GM18502 (cell line): Measurements from ENCODE around the gene MCOLN3.

Source experiments
- ATAC-seq: cut with Tn5 transposase; IDR thresholded peaks from one replicate; pipeline ENCODE4 v1.9.1; 2021; ENCODE audit warnings: mild to moderate bottlenecking; ENCODE audit not compliant: unreplicated experiment, poor library complexity

The MCOLN3 gene, protein sequence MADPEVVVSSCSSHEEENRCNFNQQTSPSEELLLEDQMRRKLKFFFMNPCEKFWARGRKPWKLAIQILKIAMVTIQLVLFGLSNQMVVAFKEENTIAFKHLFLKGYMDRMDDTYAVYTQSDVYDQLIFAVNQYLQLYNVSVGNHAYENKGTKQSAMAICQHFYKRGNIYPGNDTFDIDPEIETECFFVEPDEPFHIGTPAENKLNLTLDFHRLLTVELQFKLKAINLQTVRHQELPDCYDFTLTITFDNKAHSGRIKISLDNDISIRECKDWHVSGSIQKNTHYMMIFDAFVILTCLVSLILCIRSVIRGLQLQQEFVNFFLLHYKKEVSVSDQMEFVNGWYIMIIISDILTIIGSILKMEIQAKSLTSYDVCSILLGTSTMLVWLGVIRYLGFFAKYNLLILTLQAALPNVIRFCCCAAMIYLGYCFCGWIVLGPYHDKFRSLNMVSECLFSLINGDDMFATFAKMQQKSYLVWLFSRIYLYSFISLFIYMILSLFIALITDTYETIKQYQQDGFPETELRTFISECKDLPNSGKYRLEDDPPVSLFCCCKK

DNA sequence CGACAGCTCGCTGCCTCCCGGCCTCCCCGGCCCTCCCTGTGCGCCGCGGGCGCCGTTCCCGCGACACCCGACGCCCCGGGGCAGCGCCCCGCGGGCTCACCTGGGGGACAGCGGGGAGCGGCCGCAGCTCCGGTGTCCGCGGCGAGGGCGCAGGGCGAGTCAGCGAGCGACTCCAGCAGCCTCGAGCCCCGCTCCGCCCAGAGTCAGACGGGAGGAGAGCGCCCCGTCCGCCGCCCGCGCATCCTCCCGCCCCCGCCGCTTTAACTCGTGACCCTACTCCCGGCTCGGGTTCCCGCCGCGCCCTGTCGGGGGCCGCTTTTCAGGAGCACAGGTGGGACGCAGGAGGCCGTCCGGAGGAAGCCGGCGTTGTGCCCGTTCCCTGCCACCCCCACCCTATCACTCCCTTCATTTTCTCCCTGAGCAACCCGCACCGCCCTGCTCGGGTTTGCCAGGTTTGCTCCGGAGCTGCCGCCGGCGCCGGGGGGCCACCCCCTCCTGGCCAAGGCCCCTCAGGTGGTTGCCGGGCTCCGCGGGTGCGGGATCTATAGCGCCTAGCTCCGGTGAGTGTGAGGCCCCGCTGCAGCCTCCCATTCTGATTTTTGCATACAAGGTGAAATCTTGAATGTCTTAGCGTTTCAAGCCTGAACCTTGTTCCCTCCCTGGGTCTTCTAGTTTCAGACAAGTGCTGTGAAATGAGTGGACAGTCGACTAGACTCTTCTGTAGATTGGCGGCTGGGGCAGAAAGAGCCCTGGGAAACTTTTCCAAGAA lies at the start of gene MCOLN3:
Gene MCOLN3, minus strand, starts transcription at position 205 of the 769 bp plus-strand sequence. CDS start 3,140 bp downstream, outside the sequence.
- peak; percentile 78 for ATAC-seq

DNA sequence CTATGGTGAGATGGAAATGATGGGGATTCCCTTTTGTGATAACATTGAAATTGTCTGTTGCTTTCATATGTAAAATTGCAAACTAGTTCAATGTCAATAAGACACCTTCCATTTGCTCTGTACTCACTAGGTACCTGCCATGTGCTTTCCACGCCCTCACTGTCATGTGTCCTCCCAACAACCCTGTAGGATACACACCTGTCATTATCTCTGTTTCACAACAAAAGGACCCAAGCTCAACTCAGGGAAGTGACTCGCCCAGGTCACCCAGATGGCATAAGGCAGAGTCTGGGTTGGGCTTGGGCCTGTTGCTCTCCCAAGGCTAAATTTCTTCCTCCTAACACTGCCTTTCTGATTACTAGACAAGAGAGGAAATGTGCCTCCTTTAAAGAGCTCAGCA lies 45.3 kb upstream of the MCOLN3 start:
- no peak for ATAC-seq

DNA sequence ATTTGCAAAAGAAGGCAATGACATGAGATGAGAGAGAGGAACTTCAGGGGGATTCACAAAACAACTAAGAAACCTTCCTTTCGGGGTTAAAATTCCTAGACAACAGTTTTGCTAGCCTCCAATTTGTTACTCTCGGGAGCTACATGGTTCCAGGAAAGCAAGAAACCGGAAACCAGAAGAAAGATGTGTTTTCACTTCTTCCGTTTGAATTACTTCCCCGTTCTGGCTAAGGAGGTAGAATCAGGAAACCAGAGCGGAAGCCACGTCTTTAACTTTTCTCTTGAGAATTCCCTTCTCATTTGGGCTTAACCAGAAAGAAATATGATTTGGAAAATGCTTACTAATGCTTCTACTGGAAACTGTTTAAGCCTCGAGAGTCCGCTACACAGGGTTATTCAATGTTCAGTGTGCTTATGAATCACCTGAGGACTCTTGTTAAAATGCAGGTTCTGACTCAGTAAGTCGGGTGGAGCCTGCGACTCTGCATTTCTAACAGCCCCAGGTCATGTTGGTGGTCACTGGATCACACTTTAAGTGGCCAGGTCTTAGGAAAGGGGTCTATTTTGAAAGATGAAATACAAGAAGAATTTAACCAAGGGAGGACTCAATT lies 43.5 kb upstream of the MCOLN3 start:
- peak; percentile 46 for ATAC-seq

DNA sequence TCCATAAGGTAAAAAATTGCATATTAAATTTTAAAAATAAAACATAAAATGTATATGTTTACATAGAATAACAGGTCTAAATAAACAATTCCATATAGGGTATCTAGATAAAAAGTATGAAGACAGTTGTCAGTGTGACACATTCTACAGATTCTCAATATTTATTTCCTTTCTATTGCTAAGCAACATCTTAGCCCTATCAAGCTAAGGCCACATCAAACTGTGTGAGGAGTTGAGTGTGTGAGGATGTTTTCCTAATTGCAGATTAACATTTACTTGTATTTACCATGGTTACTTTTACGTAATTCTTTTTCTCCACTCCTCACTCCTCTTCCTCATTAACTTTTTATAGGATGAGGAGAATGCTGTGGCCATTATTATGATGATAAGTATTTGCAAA lies 41.9 kb upstream of the MCOLN3 start:
- no peak for ATAC-seq

DNA sequence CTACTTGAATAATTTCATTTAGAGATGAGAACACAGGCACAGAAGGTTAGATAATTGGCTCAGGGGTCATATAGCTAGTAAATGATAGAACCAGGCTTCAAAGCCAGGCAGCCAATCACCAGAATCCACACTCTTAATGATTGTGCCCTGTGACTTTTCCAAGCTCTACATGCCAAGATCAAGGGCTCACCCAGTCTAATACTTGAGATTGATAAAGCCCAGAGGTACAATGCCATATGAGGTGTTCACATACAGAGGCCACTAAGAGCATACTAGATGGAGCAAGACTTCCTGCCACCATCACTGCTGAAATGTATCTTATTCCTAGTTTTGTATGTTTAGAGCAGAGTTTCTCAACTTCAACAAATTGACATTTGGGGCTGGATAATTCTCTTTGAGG lies 40.9 kb upstream of the MCOLN3 start:
- no peak for ATAC-seq

DNA sequence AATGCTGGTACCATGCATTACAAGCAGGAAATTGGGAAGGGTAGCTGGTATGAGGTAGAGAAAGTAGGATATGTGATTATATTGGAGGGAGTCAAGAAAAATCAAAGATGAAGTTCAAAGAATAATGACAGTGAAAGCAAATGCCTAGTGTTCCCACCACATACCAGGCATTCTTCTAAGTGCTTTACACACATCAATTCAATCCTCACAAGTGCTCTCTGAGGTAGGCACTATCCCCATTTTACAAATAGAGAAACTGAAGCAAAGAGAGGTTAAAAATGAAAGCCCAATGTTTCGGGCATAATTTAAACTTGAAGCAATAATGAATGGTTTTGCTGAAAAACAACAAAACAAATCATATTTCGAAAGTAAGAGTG lies 40.1 kb upstream of the MCOLN3 start:
- ATAC-seq = no peak

DNA sequence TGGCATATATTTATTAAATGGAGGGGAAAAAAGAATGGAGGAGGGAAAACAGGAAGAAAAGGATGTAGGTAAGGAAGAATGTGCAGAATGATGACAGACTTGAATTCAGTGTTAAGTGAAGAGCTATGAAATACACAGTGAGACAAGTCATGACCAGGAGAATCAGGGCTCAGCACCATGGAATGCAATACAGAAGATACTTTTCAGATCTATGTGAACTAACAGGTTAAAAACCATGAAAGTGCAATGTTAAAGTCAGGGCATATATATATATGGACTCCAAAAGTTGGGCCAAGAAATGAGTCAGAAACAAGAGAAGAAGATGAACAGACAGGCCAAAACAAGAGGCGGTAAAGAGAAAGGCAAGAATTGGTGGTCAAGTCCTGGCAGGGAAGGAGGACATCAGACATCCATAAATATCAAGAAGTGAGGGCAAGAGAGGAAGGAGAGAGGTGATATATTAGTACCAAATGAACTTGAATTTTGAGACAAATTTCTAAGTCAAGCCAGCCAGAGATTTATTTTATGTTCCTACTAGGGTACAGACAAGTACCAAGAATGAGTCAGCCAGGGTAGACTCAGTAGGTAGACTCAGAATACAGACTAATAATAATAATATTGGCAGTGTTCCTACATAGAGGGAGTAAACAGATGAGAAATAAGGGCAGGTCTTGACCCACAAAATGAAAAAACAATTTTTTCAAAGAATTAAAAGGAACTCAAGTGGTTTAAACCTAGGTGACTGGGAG lies 39.5 kb upstream of the MCOLN3 start:
- ATAC-seq = no peak

DNA sequence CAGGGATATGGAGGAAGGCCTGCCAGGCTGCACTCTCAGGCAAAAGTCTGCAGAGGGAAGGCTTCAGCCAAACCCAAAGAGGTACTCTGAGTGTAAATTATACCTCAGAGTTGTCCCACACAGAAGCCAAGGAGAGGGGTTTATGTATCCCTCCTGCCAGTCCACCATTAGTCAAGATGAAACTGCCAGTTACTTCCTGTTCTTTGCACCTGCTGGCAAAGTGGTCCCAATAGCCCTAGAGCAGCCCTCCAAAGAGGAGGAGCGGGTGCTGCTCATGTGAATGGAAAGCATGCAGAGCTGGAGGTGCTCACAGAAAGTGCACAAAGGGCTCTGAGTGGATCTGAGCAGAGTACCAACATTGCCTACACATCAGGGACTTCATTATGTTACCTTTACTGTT lies 37.1 kb upstream of the MCOLN3 start:
- ATAC-seq = no peak

DNA sequence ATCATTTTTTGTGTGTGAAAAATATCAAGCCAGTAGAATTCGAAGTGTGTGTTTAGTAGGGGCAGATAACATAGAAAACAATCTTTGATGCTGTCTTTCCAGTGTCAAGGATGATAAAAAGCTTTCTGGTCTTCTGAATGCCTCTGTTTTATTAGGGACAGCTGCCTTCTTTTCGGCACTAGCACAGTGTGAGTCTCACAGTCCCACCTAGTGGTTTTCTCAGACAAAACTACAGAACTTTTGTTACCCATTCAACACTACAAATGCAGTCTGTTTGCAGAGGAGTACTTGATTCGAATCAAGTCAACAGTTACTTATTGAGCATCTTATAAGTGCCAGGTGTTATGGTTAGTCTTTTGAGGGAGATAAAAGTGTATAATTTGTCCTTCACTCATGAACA lies 30.6 kb upstream of the MCOLN3 start:
- no peak for ATAC-seq

DNA sequence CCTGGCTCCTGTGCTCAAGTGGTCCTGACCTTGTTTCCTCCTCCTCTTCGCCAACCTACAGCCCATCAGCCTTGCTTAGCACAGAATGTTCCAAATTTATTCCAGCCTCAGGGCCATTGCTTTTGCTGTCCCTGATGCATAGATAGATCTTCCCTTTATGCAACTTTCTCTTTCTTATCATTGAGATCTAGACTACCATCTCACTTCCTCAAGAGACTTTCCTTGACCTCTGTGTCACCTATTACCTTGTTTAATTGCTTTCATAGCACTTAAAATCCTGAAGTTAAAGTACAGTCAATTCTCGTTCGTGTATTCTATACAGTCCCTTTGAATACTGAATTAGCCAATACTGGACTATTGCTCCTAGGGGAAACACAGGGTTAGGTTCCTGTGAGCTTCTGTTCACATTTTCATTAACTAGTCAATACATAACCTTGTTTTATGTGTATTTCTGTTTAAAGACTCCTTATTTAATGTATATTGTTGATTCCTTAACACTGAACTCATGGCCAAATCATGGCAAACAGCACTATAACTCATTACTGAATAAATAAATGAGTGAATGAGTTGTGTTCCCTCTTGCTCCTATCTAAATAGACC lies 26.2 kb upstream of the MCOLN3 start:
- no peak for ATAC-seq

DNA sequence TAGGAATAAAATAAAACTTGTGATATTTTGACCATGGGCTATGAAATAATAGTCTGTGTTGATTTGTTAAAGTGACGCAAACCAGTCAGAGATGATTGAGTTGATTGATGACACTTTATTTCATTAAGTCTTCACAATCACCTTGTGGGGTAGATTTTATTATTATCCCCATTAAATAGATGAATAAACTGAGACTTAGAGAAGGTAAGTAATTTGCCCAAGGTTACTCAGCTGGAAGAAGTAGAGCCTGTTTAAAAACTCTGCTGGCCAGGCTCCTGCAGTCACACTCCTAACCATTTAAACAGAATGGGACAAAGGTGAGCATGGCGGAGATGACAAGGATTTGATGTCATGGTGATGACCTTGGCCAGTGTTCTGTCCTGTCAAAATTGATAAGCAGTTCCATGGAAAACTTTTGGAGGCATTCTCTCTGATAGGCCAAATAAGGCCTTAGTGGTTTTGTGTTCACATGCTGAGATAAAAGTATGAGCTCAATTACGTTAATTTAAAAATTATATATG lies 22.7 kb upstream of the MCOLN3 start:
- no peak for ATAC-seq

DNA sequence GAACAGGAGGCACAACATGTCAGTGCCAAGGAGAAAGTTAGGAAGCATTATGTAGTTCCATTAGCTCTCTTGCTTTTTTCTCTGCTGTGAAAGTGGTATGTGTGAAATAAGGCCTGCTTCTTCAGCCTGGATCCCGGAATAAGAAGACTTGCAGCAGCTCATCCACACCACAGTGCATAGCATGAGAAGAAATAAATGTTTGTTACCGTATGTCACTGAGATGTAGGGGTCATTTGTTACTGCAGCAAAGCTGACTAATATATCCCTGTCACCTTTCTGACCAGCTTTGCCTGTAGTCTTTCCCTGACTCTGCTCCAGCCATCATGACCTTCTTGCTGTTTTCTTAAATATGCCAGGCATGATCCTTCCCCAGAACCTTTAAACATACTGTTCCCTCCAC lies 20.5 kb upstream of the MCOLN3 start:
- ATAC-seq = no peak

DNA sequence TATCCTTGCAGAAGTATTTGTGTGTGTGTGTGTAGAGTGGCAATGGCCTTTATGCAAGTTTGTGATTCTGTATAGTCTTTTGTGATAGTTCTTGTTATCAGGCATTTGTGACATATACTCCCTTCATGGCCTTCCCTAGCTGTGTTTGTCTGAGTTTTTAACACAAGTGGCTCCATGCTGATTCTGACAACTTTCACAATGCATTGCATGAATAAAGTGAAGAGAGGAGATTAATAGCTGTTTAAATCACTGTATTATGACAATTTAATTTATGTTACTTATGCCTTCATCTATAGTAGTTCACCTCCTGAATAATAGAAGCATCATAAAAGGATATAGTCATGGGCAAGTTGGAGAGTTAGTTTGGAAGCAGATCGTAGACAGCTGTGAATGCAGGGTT lies 17.2 kb upstream of the MCOLN3 start:
- ATAC-seq = no peak

DNA sequence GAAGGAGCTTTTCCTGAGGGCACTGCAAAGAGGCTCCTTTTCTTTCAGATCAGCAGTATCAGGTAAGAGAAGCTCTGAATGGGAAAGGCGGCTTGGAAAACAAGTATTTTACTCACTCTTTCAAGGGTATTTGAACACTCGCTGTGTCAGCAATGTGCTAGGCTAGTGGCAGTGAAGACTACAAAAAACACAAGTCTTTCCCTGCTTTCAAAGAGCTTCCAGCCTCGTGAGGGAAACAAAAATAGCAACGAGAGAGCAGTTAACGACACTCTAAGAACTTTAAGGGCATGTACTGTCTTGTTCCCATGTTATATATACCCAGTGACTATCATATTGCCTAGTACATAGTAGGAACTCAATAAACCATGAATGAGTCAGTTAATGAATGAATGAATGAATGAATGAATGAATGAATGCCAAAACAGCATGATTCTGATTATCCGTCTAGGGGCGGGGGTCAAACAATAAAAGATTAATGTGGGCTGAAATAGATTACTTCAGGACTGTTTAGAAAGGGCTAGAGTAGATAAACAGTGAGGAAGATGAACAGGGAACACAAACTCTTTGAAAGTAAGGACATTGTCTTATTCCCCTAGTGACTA lies 14.2 kb upstream of the MCOLN3 start:
- ATAC-seq = peak; percentile 12

DNA sequence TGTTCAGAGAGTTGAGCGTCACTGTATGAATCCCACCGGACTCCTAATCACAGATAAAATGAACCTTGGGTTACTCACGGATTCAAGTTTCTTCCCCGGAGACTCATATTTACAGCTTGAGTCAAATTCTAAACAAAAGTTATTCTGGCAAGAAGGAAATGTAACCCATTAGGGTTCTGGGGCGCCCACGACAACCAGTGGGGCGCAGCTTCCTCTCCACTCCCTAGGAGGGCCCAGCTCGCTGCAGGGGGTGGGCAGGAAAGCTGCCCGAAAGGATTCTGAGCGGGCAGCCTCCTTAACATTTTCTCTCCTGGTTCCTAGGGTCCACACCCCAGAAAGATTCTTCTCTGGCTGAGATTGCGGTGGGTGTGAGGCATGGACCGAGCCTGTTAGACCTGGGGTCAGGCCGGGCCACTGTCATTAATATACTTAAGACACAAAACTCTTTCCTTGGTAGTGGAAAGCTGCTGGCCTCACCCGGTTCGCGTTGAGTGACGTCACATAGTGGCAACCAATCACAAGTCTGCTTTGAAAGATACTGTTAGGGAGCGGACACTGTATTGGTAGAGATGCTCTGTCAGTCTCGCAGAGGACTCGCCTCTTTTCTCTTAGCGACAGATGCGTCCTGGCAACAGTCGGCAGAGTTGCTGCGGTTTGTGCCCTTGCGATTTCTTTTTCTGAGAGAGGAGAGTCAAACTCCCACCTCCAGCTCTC lies 13.6 kb upstream of the MCOLN3 start:
- peak; percentile 100 for ATAC-seq

DNA sequence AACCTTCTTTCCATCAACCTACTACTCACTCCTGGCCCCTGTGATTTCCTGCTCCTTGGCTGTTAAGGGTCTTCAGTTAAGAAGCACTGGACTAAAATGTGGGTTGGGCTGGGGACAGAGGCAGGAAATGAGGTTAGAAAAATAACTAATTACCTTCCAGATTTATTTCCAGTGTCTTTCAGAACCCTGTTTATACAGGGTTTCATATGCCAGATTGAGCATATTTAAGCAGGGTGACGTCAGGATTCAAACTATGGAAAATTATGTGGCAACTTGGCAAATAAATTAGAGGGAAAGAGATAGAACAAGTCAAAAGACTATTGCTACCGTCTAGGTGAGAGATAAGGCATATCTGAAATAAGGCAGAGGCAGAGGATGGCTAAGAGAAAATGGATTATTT lies 11.7 kb upstream of the MCOLN3 start:
- no peak for ATAC-seq

DNA sequence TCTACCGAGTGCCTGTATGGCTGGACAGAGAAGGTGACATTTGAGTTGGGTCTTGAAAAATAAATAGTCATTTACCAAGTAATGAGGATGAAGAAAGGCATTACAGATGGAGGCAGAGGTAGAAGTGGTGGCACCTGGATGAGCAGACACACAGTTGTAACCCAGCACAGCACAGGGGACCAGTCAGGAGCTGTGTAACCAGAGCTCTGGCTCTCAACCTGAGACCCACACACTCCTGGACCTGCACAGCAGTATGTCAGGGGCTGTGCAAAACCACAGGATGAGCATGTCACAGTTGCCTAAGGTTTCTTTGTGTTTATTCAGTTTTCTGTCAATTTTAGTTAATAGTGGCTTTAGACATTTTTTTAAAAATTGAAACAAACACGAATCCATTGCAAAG lies 11.3 kb upstream of the MCOLN3 start:
- ATAC-seq = no peak

DNA sequence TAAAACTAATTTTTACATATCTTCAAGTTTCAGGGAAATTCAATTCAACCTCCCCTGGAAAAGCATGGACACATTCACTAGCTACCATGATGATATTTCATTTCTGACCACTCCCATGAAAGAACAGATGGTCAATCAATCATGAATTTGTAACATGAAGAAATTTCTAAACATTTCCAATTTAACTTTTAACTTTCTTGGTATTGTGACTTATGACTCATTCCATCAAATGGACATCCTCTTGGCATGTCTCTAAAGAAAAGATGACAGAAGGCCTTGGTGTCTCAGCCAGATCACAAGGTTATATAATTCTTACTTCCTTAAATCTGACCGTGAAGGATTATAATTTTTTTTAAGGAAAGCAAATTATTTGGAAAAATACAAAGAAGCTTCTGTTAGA lies 10.5 kb upstream of the MCOLN3 start:
- no peak for ATAC-seq

DNA sequence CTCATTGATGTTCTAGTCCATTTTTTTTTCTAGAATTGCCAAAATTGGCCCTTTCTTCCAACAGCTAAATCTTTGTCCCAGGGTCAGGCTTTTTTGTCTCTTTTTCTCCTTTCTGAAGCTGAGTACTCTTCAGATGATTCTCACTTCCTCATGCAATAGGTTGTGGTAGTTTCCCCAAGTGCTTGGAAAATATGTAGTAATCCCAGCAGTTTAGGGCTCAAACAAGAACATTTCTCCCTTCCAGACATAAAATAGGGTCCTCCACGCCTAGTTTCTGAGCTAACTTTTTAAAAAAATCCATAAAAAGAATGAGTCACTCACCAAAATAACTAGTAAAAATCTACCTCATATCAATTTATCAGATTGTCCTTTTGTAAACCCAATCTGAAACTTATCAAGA lies 10.0 kb upstream of the MCOLN3 start:
- ATAC-seq = peak; percentile 30
